A549 (cell line): ENCODE data around the gene GYS1.

Source experiments
- CTCF ChIP-seq: fragments of >200 bp; sonication (Bioruptor Twin); formaldehyde crosslinking; IDR thresholded peaks from 3 replicates; pipeline ENCODE4 v1.5.1; 2016
- NR3C1 ChIP-seq: fragments of >200 bp; sonication (Bioruptor Twin); formaldehyde crosslinking; IDR thresholded peaks from 3 replicates; pipeline ENCODE4 v1.6.1; 2017

GRCh38 chr19:48982280-48982679, 10.8 kb downstream of the GYS1 start:
- TF ChIP-seq NR3C1 (no peak), CTCF (no peak)
